Jurkat, Clone E6-1 (cell line): ENCODE measurements around the gene EML2. TPM values are rescaled to one million over a fixed set of nuclear protein-coding genes. Genes with fewer than 3 reads are reported as not detected.
"Not testable (repeated sequence)": the region's sequence is repeated elsewhere in the genome, so short reads cannot be mapped to it uniquely, and the experiment has no call there.

Experiments used
- DNase-seq: peaks from one replicate; pipeline ENCODE4 v3.0.0-alpha.2; 2011; ENCODE audit warnings: low read depth, low spot score
- H3K4me3 ChIP-seq: 2 replicates; pipeline ENCODE4 v1.5.1; 2011; ENCODE audit warnings: mild to moderate bottlenecking, low read length, control low read depth, moderate library complexity
- polyA plus RNA-seq: library from polyadenylated mRNA; unstranded; fragments of >200 nt; gene quantifications from one replicate; pipeline ENCODE4 v1.2.1, GENCODE V29; 2012; ENCODE audit warnings: missing spikeins; ENCODE audit not compliant: insufficient read length, insufficient read depth

Gene EML2, protein sequence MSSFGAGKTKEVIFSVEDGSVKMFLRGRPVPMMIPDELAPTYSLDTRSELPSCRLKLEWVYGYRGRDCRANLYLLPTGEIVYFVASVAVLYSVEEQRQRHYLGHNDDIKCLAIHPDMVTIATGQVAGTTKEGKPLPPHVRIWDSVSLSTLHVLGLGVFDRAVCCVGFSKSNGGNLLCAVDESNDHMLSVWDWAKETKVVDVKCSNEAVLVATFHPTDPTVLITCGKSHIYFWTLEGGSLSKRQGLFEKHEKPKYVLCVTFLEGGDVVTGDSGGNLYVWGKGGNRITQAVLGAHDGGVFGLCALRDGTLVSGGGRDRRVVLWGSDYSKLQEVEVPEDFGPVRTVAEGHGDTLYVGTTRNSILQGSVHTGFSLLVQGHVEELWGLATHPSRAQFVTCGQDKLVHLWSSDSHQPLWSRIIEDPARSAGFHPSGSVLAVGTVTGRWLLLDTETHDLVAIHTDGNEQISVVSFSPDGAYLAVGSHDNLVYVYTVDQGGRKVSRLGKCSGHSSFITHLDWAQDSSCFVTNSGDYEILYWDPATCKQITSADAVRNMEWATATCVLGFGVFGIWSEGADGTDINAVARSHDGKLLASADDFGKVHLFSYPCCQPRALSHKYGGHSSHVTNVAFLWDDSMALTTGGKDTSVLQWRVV
- 44.6 TPM for polyA plus RNA-seq

DNA sequence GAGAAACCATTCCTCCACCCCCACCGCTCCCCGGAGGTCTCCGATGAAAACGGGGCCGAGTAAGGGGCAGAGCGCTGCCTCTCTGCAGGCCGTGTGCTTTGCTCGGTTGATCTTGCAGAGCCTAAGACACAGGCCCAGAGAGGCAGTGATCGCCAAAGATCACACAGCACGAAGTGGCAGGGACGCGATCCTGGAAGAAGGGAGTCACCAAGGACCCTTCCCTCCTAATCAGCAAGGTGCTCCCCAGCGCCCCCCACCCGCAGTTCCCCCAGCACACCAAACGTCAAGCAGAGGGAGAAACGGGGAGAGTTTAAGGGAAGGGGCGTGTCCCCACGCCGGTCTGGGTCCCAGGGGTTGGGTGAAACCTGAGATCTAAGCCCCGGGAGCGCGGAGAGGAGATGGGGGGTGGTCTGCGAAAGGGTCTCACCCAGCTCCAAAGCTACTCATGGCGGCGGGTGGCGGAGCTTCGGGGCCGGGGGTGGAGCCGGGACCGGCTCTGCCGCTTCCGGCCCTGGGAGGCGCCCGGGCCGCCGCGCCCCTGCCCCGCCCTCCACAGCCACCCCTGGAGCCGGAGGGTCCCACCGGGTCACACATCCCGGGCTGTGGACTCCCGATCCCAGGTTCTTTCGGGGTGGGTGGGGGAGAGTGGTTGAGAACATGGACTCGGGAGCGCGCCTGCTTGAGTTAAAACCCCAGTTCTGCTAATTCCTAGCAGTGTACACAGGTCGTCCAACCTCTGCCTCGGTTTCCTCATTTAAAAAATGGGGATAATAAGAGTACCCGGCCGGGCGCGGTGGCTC lies at the start of gene EML2:
Gene EML2, minus strand, starts transcription at position 468 of the 800 bp plus-strand sequence. Its CDS starts 21 bp downstream, at position 447.
- no peak for DNase-seq

DNA sequence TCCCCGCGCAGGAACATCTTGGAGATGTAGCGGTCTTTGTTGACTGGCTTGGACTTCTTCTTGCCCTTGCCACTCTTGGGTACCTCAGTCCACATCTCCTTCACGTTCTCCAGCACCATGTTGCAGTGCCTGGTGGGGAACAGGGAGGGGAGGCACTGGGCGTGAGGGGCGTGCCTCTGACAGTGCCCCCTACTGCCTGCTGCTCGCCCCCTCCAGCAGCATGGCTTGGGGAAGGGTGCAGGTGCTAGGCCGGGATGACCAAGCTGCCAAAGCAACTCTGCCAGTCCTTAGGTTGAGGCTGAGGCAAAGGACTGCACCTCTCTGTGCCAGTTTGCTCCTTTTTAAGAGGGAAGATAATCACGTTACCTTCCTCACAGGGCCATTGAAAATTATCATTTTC lies 48.4 kb upstream of the EML2 start:
- no peak overlapping the region for H3K4me3 ChIP-seq
- DNase-seq, result no peak

More for the DNA sequence above, at the start of gene EML2:
- H3K4me3 ChIP-seq, result peak within 1 kb of the TSS; percentile 83

DNA sequence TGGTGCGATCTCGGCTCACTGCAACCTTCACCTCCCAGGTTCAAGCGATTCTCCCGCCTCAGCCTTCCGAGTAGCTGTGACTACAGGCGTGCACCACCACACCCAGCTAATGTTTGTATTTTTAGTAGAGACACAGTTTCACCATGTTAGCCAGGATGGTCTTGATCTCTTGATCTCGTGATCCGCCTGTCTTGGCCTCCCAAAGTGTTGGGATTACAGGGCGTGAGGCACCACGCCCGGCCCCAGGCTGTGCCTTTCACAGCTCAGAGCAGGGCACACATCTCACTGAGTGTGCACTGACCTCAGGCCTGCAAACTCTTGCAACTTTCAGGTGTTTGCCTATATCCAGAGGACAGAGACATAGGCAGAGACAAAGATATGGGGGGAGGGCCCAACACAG lies 45.8 kb upstream of the EML2 start:
- H3K4me3 ChIP-seq, DNase-seq: not testable (repeated sequence)

DNA sequence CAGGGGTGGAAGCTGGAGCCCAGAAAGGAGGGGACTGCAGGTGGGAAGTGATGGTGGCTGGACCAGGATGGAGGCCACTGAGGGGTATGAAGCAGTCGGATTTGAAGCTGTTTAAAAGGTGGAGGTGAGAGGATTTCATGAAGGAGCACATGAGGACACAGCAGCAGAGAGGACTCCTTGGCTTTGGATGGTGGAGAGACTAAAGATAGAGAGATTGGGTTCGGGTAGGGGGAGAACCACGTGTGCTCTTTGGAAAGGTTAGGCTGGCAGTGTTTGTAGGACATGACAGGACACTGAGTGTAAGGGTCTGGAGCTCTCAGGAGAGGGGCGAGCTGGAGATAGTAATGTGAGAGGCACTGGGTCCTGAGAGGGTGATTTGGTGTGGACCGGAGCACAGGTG lies 43.7 kb upstream of the EML2 start:
- no peak for DNase-seq
- no peak overlapping the region for H3K4me3 ChIP-seq

DNA sequence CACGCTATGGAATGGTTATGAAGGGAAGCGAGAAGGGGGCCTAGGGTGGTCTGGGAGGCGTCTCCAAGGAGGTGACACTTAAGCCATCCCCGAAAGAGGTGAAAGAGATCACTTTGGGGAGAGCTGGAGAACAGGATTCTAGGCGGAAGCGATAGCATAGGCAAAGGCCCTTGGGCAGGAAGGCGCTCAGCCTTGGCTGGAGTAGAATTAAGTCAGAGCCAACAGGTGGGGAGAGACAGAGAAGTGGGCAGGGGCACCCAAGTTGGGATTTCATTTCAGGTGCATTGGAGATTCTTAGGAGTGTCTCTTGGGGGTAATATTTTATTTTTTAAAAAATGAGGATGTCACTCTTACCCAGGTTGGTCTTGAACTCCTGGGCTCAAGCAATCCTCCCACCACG lies 42.9 kb upstream of the EML2 start:
- DNase-seq, result no peak
- H3K4me3 ChIP-seq, result no peak overlapping the region

DNA sequence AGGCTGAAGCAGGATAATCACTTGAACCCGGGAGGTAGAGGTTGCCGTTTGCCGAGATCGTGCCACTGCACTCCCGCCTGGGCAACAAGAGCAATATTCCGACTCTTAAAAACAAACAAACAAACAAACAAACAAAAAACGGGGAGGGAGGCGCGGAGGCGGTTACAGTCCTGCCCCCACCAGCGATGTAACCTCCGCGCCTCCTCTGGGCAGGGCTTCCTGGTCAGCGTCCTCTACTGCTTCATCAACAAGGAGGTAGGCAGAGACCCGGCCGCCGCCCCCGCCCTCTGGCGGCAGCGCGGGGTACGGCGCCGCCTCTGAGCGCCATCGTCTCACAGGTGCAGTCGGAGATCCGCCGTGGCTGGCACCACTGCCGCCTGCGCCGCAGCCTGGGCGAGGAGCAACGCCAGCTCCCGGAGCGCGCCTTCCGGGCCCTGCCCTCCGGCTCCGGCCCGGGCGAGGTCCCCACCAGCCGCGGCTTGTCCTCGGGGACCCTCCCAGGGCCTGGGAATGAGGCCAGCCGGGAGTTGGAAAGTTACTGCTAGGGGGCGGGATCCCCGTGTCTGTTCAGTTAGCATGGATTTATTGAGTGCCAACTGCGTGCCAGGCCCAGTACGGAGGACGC lies 42.3 kb upstream of the EML2 start:
- peak; percentile 71 for DNase-seq

DNA sequence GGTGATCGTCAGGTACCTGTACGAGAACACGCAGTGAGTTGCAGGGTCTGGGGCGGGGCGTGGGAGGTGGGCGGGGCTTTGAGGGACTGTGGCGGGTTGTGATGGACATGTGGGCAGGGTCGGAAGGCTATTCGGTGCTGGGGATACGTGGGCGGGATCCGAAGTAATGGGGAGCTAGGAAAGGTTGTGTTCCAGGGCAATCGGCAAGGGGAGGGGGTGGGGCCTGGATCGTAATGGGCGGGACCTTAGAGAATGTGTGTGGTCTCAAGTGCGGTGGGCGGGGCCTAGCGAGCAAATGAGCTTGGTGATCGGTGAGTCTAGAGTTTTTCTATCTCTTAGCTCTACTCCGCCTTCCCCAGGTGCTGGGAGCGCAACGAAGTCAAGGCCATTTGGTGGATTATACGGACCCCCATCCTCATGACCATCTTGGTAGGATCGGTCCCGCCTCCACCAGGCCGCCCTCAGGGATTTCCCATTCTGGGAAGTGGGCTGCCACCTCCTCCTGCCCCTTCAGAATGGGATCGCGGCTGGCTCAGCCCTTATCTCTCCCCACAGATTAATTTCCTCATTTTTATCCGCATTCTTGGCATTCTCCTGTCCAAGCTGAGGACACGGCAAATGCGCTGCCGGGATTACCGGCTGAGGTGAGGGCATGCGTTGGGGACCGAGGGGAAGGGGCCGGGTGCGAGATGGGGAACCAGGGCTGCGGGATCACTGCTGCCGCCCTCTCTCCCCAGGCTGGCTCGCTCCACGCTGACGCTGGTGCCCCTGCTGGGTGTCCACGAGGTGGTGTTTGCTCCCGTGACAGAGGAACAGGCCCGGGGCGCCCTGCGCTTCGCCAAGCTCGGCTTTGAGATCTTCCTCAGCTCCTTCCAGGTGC lies 38.4 kb upstream of the EML2 start:
- H3K4me3 ChIP-seq, result no peak overlapping the region
- no peak for DNase-seq

More for the DNA sequence above, 42.3 kb upstream of the EML2 start:
- H3K4me3 ChIP-seq, result peak overlapping the region; percentile 44

DNA sequence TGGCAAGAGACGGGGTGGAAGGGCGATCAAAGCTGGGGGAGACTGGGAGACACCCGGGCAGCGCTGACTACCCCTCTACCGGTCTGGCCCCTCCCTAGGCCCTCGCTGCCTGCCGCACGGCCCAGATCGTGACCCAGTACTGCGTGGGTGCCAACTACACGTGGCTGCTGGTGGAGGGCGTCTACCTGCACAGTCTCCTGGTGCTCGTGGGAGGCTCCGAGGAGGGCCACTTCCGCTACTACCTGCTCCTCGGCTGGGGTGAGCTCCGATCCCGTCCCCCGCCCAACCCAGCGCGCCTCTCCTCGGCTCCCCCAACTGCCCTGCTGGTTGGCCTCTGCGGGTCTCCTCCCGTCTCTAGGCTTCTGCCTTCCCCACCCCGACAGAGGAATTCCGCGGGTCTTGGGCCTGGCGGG lies 37.7 kb upstream of the EML2 start:
- H3K4me3 ChIP-seq, result no peak overlapping the region
- no peak for DNase-seq

DNA sequence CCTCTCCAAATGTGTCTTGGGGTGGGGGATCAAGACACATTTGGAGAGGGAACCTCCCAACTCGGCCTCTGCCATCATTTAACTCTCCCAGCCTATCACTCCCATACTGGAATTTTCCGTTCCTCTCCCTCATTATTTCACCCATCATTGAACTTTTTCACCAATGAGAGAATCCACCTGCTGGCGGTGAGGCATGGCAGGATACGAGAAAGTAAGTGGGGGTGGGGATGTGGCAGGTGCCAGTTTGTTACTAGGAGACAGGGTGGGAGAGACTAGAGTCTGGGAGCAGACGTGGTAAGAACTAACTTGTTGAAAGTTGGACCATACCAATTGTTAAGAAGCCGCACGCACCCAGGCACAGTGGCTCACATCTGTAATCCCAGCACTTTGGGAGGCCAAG lies 35.7 kb upstream of the EML2 start:
- H3K4me3 ChIP-seq, result no peak overlapping the region
- no peak for DNase-seq

DNA sequence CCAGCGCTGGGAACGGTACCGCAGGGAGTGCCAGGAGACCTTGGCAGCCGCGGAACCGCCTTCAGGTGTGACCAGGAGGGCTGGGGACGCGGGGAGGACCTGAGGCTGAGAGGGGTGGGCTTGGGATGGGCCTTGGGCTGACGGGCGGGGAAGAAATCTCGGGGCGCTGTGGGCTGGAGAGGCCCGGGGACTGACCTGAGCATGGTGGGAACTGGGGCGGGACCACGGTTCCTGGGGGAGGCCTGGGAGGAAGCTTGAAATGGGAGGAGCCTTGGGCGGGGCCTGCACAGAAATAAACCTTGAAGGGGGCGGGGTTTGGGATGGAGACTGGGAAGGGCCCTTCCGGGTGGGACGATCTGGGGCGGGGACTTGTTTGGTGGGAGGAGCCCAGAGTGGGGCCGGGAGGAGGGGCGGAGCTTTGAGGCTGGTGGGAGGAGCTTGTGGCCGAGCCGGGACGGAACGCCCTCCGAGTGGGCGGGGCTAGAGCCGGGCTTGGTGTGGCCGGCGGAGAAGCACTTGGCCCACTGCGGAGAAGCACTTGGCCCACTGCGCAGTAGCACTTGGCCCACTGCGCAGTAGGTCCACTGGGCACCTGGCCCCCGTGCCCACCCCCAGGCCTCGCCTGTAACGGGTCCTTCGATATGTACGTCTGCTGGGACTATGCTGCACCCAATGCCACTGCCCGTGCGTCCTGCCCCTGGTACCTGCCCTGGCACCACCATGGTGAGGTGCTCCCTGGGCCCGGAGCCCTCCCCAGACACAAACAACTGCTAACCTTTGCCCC lies 31.7 kb upstream of the EML2 start:
- DNase-seq, result no peak

DNA sequence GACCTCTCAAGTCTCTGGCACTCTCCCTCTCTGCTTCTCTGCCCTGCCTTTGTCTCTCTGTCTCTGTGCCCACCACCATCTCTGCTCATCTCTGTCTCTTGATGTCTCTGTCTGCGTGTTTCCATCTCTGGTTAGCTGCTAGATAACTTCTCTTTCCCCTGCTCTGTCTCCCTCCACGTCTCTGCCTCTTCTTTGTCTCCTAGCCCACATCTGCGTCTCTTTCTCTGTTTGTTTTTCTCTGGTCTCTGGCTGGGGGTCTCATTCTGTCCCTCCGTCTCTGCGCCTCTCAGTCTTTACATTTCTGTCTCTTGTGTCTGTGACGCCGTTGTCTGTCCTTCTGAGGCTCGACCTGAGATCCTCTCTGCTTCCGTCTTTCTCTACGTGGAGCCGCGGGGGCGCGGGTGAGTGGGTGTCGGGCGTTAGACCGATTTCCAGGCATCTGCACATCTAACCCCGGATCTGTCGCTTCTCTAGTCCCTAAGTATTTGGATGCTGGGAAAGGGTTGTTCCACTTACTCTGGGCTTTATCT lies 29.2 kb upstream of the EML2 start:
- no peak for DNase-seq

More for the DNA sequence above, 31.7 kb upstream of the EML2 start:
- no peak overlapping the region for H3K4me3 ChIP-seq

DNA sequence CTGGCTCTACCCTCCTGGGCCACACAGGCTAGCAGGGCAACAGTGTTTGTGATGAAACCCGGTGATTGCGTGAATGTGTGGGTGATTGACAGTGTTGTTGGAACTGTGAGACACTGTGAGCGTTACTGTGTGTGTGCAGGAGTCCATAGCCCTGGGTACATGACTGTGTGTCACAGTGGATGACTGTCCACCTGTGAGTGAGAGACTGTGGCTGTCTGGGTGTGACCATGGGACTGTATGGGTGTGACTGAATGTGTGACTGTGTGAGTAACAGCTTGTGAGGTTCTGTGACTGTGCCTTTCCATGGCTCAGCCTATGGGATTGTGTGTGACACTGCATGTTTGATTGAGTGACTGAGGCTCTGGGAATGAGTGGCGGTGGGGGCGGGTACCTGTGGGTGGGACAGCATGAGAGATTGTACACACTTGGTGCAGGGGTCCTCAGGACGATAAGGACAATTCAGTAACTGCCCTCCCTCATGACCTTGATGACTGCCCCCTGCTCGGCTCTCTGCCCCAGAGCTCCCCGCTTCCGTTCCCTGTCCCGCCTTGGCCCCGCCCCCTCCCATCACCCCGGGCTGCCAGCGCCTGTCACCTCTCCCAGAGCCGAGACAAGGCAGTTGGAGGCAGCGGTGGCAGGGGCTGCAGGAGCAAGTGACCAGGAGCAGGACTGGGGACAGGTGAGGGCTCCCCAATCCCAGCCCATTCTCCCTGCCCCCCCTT lies 28.6 kb upstream of the EML2 start, which contains the start of gene GIPR:
Gene GIPR, plus strand, starts transcription at position 602 of the 722 bp plus-strand sequence. CDS start 1,300 bp downstream, outside the sequence.
- H3K4me3 ChIP-seq, result peak within 1 kb of the TSS; percentile 66
- DNase-seq, result no peak

More for the DNA sequence above, 29.2 kb upstream of the EML2 start:
- H3K4me3 ChIP-seq, result peak overlapping the region; percentile 66

DNA sequence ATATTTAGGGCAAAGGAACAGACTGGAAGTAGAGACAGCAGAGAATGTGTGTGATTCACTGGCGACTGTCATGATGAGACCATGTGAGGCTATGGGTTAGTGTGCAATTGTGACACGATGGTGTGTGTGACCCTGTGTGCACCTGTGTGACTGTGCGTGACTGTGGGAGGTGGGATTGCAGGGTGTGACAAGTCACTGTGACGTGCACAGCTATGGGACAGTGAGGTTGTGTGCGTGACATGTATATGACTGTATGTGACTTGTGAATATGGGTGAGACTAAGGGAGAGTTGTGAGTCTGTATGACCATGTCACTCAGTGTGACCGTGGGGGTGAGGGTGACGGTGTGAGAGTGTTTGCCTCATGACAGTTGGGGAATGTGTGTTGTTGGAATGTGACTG lies 25.4 kb upstream of the EML2 start:
- H3K4me3 ChIP-seq, result no peak overlapping the region
- no peak for DNase-seq

DNA sequence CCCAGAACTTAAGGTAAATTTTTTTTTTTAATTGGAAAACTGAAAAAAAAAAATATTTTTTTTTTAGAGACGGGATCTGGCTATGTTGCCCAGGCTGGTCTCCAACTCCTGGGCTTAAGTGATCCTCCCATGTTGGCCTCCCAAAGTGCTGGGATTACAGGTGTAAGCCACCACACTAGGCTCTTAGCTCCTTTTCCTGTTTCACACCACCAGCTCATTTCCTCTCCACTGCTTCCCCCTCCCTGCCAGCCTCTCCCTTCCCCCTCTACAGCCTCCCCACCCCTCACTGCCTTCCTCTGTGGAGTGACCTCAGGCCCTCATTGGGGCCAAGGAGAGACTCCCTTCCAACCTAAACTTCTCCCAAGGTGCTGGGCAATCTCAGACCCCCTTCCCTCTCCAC lies 24.6 kb upstream of the EML2 start:
- no peak for DNase-seq
- H3K4me3 ChIP-seq, result no peak overlapping the region

DNA sequence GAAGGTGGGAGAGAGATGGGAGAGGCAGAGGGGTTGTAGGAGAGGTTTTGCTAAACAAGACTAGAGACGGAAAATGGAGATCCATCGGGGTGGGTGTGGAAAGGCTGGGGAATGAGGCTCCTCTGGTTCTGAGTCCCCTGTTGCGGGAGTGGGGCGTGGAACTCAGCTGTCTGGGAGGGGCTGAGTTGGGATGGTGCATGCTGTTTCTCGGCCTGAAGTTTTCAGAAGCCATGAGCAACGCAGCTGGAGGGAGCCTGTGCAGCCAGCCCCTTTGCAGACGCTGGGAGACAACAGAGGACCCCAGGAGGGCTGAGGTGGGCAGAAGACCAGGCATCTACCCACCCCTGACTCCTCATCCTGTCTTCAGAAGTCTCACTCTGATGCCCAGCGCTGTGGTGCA lies 21.4 kb upstream of the EML2 start:
- no peak overlapping the region for H3K4me3 ChIP-seq
- no peak for DNase-seq

DNA sequence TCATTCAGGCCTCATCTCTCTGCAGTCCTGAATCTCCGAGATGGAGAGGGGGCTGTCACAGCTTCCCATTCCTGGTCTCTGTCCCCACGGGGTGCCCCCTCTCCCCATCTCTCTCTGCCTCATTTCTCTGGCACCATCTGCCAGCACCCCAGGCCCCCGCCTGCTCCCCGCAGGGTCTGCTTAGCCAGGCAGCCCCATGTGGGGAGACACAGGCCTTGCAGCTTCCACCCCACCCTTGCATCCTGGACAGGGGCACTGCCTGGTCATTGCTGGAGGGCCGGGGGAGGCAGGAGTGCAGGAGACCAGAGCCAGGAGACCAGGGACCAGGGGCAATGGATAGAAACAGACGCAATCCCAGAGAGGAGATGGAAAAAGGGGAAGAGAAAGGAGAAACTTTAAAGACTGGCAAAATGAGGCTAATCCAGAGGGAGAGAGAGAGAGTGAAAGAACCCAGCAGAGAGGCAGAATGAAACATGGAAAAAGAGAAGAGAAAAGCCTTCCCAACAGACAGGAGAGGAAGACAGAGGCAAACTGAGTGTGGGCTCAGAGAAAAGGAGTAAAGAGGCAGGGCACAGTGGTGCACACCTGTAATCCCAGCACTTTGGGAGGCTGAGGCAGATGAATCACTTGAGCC lies 20.0 kb upstream of the EML2 start:
- no peak overlapping the region for H3K4me3 ChIP-seq
- DNase-seq, result no peak
